GM23338 (cell line): ENCODE measurements around the gene PCYT2. TPM values are rescaled to one million over a fixed set of nuclear protein-coding genes. Genes with fewer than 3 reads are reported as not detected.

ENCODE experiments used
- ATAC-seq: fragments of 200-7000 bp; cut with Tn5 transposase; 3 replicates; pipeline ENCODE4 v1.9.1; 2020
- DNase-seq: peaks from one replicate; pipeline ENCODE4 v3.0.0-alpha.2; 2015; ENCODE audit warnings: low spot score
- H2AFZ ChIP-seq: fragments of 200-600 bp; sonication (generic); 2 replicates; pipeline ENCODE4 v1.8.0; 2016; ENCODE audit warnings: antibody characterized with exemption, mild to moderate bottlenecking, moderate library complexity
- H3F3A ChIP-seq: fragments of 200-600 bp; sonication (generic); replicated peaks from 2 replicates; pipeline ENCODE4 v1.8.0; 2017; ENCODE audit warnings: antibody characterized with exemption, mixed run types, low read depth
- H3K27ac ChIP-seq: fragments of 200-600 bp; sonication (generic); 2 replicates; pipeline ENCODE4 v1.6.1; 2016; ENCODE audit warnings: low read depth
- H3K27me3 ChIP-seq: fragments of 200-600 bp; sonication (generic); 2 replicates; pipeline ENCODE4 v1.8.0; 2016; ENCODE audit warnings: mild to moderate bottlenecking, mixed run types, moderate library complexity; ENCODE audit not compliant: insufficient read depth
- H3K36me3 ChIP-seq: fragments of 200-600 bp; sonication (generic); 2 replicates; pipeline ENCODE4 v1.8.0; 2016; ENCODE audit warnings: mild to moderate bottlenecking; ENCODE audit not compliant: insufficient read depth
- H3K4me1 ChIP-seq: fragments of 200-600 bp; sonication (generic); 2 replicates; pipeline ENCODE4 v1.8.0; 2016; ENCODE audit warnings: mild to moderate bottlenecking, moderate library complexity; ENCODE audit not compliant: insufficient read depth
- H3K4me2 ChIP-seq: fragments of 200-600 bp; sonication (generic); 2 replicates; pipeline ENCODE4 v1.7.1; 2017; ENCODE audit warnings: mixed run types
- H3K4me3 ChIP-seq: fragments of 200-600 bp; sonication (generic); 2 replicates; pipeline ENCODE4 v1.6.1; 2016; ENCODE audit warnings: mixed run types
- H3K79me2 ChIP-seq: fragments of 200-600 bp; sonication (generic); replicated peaks from 2 replicates; pipeline ENCODE4 v1.8.0; 2017; ENCODE audit warnings: mild to moderate bottlenecking; ENCODE audit not compliant: insufficient read depth
- H3K9me2 ChIP-seq: fragments of 200-600 bp; sonication (generic); 2 replicates; pipeline ENCODE4 v1.8.0; 2017; ENCODE audit not compliant: insufficient read depth
- H4K20me1 ChIP-seq: fragments of 200-600 bp; sonication (generic); replicated peaks from 2 replicates; pipeline ENCODE4 v1.8.0; 2017; ENCODE audit warnings: mild to moderate bottlenecking; ENCODE audit not compliant: insufficient read depth
- H3K27ac Mint-ChIP-seq: 2 replicates; pipeline ENCODE4 v1.8.0; 2020; ENCODE audit warnings: inconsistent platforms, mild to moderate bottlenecking, moderate library complexity, mixed read lengths
- H3K27me3 Mint-ChIP-seq: 3 replicates; pipeline ENCODE4 v1.8.0; 2022; ENCODE audit warnings: low read depth, mild to moderate bottlenecking, moderate library complexity, mixed read lengths, inconsistent platforms; ENCODE audit not compliant: insufficient read depth, poor library complexity
- H3K36me3 Mint-ChIP-seq: 3 replicates; pipeline ENCODE4 v1.8.0; 2021; ENCODE audit warnings: low read depth, mild to moderate bottlenecking, inconsistent platforms, moderate library complexity, mixed read lengths
- H3K4me1 Mint-ChIP-seq: 3 replicates; pipeline ENCODE4 v1.8.0; 2020; ENCODE audit warnings: mild to moderate bottlenecking, inconsistent platforms, mixed read lengths
- H3K4me3 Mint-ChIP-seq: 3 replicates; pipeline ENCODE4 v1.8.0; 2021; ENCODE audit warnings: moderate library complexity, mild to moderate bottlenecking, inconsistent platforms, mixed read lengths
- H3K9me3 Mint-ChIP-seq: 3 replicates; pipeline ENCODE4 v1.8.0; 2020; ENCODE audit warnings: moderate library complexity, mild to moderate bottlenecking, inconsistent platforms, mixed read lengths
- CREB1 ChIP-seq: fragments of 250-450 bp; sonication (Bioruptor Pico); IDR thresholded peaks from 2 replicates; pipeline ENCODE4 v1.5.0; 2020; ENCODE audit warnings: low read depth, mild to moderate bottlenecking, moderate library complexity
- EZH2 ChIP-seq: fragments of 200-600 bp; sonication (generic); IDR thresholded peaks from one replicate; pipeline ENCODE4 v1.8.0; 2017; ENCODE audit warnings: antibody characterized with exemption, mild to moderate bottlenecking, low read depth; ENCODE audit not compliant: unreplicated experiment
- JUNB ChIP-seq: IDR thresholded peaks from one replicate; pipeline ENCODE4 v1.6.1; 2016; ENCODE audit warnings: antibody characterized with exemption; ENCODE audit not compliant: unreplicated experiment
- NANOG ChIP-seq: IDR thresholded peaks from 2 replicates; pipeline ENCODE4 v1.6.1; 2016; ENCODE audit warnings: antibody characterized with exemption, borderline replicate concordance
- STAT1 ChIP-seq: IDR thresholded peaks from one replicate; pipeline ENCODE4 v1.6.1; 2016; ENCODE audit warnings: antibody characterized with exemption; ENCODE audit not compliant: unreplicated experiment
- polyA plus RNA-seq: library from polyadenylated mRNA; unstranded; fragments of >200 nt; fragmentation: Nextera tagmentation; extraction: Ambion mirVana; gene quantifications from 2 replicates; pipeline ENCODE4 v1.2.1, GENCODE V29; 2016
- total RNA-seq: library from RNA; depleted of rRNA; stranded (reverse); fragments of >200 nt; shearing (Covaris generic); gene quantifications from 2 replicates; pipeline ENCODE4 v1.2.3, GENCODE V29; 2014
- TF ChIP-seq, protein P1 (sequence below): fragments of 250-450 bp; sonication (Bioruptor Pico); IDR thresholded peaks from 2 replicates; pipeline ENCODE4 v1.5.0; 2020; ENCODE audit warnings: mild to moderate bottlenecking, moderate library complexity
- TF ChIP-seq, protein P2 (sequence below): IDR thresholded peaks from 2 replicates; pipeline ENCODE4 v1.6.1; 2016; ENCODE audit warnings: antibody characterized with exemption

PCYT2 gene
- total and polyA plus RNA-seq, 2 experiments from 2014 or later: 51.6 to 82.9 TPM

DNA sequence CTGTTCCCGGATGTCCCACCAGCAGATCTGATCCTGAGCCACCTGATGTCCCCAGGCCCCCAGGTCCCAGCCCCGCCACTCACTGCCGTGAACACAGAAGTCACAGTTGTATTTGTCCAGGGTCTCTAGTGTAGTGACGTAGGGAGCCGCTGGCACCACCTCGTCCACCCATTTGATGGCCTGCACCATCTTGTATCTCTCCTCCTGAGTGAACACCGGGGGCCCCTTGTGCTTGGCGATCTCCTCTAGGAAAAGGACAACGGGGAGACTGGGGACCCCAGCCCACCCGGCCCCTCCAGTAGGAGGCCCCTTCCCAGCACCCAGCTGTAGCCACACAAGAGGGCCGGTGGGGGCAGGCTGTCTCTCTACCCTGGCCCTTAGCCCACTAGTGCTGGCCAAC lies 2.4 kb downstream of the PCYT2 start:
- peaks cover 6% of the 10 kb centered on the region for H3K4me1 ChIP-seq
- Mint-ChIP-seq H3K9me3 (no peaks in the 10 kb centered on the region), H3K27ac (no peak overlapping the region), H3K4me3 (no peak overlapping the region), H3K4me1 (peaks cover 3% of the 10 kb centered on the region; the same call in 1 of the 3 replicates), H3K36me3 (peaks cover 14% of the 10 kb centered on the region), H3K27me3 (peaks cover 9% of the 10 kb centered on the region)
- no peak overlapping the region for H3K4me2 ChIP-seq
- H3K9me2 ChIP-seq: no peaks in the 10 kb centered on the region
- peaks cover 25% of the 10 kb centered on the region for H3F3A ChIP-seq
- peaks cover 7% of the 10 kb centered on the region for H3K79me2 ChIP-seq
- no peak for ATAC-seq
- no peak overlapping the region for H2AFZ ChIP-seq
- H3K4me3 ChIP-seq: no peak overlapping the region
- H3K27me3 ChIP-seq: no peaks in the 10 kb centered on the region
- no peak for TF ChIP-seq EZH2
- no peak for TF ChIP-seq STAT1
- no peak for TF ChIP-seq CREB1 (CRISPR knock-in tag)
- TF ChIP-seq JUNB: no peak
- TF ChIP-seq NANOG: no peak
- TF ChIP-seq, protein P1, sequence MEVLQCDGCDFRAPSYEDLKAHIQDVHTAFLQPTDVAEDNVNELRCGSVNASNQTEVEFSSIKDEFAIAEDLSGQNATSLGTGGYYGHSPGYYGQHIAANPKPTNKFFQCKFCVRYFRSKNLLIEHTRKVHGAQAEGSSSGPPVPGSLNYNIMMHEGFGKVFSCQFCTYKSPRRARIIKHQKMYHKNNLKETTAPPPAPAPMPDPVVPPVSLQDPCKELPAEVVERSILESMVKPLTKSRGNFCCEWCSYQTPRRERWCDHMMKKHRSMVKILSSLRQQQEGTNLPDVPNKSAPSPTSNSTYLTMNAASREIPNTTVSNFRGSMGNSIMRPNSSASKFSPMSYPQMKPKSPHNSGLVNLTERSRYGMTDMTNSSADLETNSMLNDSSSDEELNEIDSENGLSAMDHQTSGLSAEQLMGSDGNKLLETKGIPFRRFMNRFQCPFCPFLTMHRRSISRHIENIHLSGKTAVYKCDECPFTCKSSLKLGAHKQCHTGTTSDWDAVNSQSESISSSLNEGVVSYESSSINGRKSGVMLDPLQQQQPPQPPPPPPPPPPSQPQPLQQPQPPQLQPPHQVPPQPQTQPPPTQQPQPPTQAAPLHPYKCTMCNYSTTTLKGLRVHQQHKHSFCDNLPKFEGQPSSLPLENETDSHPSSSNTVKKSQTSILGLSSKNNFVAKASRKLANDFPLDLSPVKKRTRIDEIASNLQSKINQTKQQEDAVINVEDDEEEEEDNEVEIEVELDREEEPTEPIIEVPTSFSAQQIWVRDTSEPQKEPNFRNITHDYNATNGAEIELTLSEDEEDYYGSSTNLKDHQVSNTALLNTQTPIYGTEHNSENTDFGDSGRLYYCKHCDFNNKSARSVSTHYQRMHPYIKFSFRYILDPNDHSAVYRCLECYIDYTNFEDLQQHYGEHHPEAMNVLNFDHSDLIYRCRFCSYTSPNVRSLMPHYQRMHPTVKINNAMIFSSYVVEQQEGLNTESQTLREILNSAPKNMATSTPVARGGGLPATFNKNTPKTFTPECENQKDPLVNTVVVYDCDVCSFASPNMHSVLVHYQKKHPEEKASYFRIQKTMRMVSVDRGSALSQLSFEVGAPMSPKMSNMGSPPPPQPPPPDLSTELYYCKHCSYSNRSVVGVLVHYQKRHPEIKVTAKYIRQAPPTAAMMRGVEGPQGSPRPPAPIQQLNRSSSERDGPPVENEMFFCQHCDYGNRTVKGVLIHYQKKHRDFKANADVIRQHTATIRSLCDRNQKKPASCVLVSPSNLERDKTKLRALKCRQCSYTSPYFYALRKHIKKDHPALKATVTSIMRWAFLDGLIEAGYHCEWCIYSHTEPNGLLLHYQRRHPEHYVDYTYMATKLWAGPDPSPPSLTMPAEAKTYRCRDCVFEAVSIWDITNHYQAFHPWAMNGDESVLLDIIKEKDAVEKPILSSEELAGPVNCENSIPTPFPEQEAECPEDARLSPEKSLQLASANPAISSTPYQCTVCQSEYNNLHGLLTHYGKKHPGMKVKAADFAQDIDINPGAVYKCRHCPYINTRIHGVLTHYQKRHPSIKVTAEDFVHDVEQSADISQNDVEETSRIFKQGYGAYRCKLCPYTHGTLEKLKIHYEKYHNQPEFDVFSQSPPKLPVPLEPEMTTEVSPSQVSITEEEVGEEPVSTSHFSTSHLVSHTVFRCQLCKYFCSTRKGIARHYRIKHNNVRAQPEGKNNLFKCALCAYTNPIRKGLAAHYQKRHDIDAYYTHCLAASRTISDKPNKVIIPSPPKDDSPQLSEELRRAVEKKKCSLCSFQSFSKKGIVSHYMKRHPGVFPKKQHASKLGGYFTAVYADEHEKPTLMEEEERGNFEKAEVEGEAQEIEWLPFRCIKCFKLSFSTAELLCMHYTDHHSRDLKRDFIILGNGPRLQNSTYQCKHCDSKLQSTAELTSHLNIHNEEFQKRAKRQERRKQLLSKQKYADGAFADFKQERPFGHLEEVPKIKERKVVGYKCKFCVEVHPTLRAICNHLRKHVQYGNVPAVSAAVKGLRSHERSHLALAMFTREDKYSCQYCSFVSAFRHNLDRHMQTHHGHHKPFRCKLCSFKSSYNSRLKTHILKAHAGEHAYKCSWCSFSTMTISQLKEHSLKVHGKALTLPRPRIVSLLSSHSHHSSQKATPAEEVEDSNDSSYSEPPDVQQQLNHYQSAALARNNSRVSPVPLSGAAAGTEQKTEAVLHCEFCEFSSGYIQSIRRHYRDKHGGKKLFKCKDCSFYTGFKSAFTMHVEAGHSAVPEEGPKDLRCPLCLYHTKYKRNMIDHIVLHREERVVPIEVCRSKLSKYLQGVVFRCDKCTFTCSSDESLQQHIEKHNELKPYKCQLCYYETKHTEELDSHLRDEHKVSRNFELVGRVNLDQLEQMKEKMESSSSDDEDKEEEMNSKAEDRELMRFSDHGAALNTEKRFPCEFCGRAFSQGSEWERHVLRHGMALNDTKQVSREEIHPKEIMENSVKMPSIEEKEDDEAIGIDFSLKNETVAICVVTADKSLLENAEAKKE: no peak
- TF ChIP-seq, protein P2, sequence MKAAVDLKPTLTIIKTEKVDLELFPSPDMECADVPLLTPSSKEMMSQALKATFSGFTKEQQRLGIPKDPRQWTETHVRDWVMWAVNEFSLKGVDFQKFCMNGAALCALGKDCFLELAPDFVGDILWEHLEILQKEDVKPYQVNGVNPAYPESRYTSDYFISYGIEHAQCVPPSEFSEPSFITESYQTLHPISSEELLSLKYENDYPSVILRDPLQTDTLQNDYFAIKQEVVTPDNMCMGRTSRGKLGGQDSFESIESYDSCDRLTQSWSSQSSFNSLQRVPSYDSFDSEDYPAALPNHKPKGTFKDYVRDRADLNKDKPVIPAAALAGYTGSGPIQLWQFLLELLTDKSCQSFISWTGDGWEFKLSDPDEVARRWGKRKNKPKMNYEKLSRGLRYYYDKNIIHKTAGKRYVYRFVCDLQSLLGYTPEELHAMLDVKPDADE: no peak
- DNase-seq: no peak
- no peak overlapping the region for H3K27ac ChIP-seq
- peaks cover 9% of the 10 kb centered on the region for H4K20me1 ChIP-seq
- peaks cover 6% of the 10 kb centered on the region; the same call in 1 of the 2 replicates for H3K36me3 ChIP-seq
